ENCODE results near the gene ARHGEF10L.

ARHGEF10L gene

DNA sequence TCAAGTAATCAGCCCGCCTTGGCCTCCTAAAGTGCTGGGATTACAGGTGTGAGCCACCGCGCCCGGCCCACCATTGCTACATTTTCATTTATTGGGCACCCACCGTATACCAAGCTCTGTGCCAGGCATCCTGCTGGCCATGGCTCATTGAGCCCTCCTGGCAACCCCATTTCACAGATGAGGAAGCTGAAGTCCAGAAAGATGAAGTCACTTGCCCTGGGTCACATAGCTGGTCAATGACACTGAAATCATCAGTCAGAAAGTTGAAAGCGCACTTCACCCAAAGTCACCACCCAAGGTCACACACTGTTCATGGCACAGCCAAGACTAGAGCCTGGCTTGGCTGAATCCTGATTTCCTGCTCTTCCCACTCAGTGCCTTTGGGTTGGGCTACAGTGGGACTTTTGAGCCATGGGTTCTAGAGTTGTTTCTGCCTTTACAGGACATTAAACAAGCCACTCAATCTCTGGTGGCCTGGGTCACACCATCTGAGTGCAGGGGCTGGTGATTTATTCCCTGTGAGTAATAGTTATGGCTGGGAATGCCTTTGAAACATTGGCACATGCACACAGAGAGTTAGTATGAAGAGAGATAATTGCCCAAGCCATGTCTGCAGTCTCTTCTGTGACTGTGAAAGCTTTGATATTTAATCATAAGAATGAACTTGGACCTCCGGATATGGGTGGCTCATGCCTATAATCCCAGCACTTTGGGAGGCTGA, 16.0 kb upstream of the ARHGEF10L start:
- Histone ChIP-seq H3K4me1 (ENCODE audit: control insufficient read depth, insufficient read depth, low read length, unreplicated experiment) (peaks cover 8% of the 10 kb centered on the region), H2AFZ (ENCODE audit: low read length, unreplicated experiment) (no peak overlapping the region), H3K27ac (ENCODE audit: low read depth, low read length) (no peak overlapping the region), H3K36me3 (ENCODE audit: insufficient read depth, low read length) (no peaks in the 10 kb centered on the region), H3K79me2 (ENCODE audit: control insufficient read depth, insufficient read depth, low read length, unreplicated experiment) (no peaks in the 10 kb centered on the region), H3K4me3 (ENCODE audit: low read depth, low read length) (no peak overlapping the region), H3K27me3 (ENCODE audit: insufficient read depth, low read length) (no peaks in the 10 kb centered on the region)

DNA sequence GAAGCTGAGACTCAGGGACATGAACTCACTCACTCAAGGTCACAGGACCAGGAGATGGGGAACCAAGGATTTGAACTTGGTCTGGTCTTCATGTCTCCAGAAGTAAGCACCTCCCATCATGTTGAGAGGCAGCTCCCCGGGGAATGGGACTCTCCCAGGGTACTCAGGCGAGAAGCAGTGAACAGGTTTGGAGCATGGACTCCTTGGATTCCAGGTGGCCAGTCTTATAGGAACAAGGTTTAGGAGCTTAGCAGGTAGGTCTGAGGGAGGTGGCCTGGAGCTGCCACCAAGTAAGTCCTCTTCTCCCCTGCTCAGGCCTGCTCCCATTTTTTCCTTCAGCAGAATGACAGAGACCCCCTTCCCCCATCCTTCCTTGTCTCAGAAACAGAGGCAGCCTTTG, 14.9 kb upstream of the ARHGEF10L start:
- Histone ChIP-seq H3K4me3 (ENCODE audit: low read depth, low read length) (no peak overlapping the region), H2AFZ (ENCODE audit: low read length, unreplicated experiment) (no peak overlapping the region), H3K36me3 (ENCODE audit: insufficient read depth, low read length) (no peaks in the 10 kb centered on the region), H3K4me1 (ENCODE audit: control insufficient read depth, insufficient read depth, low read length, unreplicated experiment) (peaks cover 8% of the 10 kb centered on the region), H3K27me3 (ENCODE audit: insufficient read depth, low read length) (no peaks in the 10 kb centered on the region), H3K27ac (ENCODE audit: low read depth, low read length) (no peak overlapping the region), H3K79me2 (ENCODE audit: control insufficient read depth, insufficient read depth, low read length, unreplicated experiment) (no peaks in the 10 kb centered on the region)

DNA sequence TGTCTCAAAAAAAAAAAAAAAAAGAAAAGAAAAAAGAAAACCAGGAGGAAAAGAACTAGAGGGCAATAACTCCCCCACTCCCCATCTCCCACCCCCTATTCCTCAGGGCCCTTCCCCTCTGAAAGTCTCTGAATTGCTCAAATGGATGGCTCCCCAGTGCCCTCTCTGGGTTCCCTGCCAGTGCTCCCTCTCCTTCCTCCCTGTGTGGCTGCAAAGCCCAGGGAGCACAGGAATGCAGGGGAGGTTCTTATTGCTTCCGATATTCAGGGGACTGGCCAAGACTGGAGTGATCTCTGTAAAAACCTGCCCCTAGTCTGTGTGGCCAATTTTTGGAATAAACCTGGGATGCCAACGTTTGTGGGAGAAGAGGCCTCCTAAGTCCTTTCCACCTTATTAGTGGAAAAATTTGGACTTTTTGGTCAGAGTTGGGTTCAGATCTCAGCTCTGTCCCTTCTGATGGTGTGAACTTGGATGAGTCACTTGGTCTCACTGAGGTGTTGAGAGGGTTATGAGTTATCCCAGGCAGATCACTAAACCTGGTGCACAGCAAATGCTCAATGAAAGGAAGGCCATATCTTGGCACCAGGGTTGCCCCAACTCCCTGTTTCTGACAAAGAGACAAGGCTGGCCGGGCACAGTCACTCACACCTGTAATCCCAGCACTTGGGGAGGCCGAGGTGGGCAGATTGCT, 13.4 kb upstream of the ARHGEF10L start:
- peaks cover 8% of the 10 kb centered on the region for H3K4me1 ChIP-seq (ENCODE audit: control insufficient read depth, insufficient read depth, low read length, unreplicated experiment)
- H2AFZ ChIP-seq (ENCODE audit: low read length, unreplicated experiment), result no peak overlapping the region
- no peaks in the 10 kb centered on the region for H3K27me3 ChIP-seq (ENCODE audit: insufficient read depth, low read length)
- no peak overlapping the region for H3K27ac ChIP-seq (ENCODE audit: low read depth, low read length)
- no peaks in the 10 kb centered on the region for H3K79me2 ChIP-seq (ENCODE audit: control insufficient read depth, insufficient read depth, low read length, unreplicated experiment)
- no peak overlapping the region for H3K4me3 ChIP-seq (ENCODE audit: low read depth, low read length)
- H3K36me3 ChIP-seq (ENCODE audit: insufficient read depth, low read length), result no peaks in the 10 kb centered on the region

DNA sequence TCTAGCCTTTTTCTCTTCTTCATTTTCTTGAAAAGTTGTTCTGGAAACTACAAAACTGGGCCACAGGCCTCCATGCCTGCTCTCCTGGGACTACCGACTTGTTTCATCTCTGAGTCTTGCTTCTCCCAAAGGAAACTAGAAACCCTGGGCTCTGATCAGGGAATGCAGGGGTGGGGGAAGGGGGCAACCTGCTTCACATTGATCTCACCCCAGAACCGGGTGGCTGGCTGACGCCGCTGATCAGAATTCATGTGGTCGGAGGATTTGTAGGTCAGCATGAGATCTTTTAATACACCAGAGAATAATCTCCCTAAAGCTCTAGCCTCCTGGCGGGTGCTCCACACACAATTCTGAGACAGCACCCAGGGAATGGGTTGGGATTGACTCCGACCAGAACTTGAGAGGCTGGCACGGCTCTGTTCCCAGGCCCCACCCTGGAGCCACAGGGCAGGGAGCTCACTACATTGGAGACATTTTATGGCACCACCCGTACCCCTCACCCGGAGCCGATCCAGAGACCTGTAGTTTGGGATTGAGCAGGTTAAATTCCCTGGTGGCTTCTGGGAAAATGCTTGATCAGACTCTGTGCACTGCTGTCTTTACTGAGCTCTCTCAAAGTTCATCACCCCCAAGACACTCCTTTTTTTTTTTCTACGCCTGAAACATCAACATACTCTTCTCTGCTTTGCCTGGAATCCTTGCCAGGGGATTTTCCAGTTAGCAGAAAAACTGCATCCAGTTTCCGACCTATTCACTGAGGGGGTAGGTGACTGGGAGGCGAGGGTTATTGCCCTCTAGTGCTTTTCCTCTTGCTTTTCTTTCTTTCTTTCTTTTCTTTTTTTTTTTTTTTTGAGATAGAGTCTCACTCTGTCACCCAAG, 12.2 kb upstream of the ARHGEF10L start:
- H3K79me2 ChIP-seq (ENCODE audit: control insufficient read depth, insufficient read depth, low read length, unreplicated experiment), result no peaks in the 10 kb centered on the region

DNA sequence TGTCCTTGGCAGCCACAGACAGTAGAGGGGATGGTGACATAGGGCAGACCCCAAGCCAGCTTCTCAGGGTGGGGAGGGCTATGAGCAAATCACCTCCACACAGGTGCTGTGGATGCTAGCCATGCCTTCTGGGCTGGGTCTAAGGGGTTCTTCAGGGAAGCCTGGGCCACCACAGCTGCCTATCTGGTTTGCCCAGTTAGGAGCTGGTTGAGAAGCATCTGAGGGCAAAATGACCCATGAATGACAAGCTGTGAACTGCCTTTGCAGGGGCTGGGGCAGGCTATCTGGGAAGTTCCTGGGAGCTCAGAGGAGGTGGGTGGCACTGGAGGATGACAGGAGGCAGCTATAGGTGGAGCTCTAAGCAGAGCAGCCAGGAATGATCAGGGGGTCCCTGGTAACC, 10.1 kb upstream of the ARHGEF10L start:
- Histone ChIP-seq H3K36me3 (ENCODE audit: insufficient read depth, low read length) (no peaks in the 10 kb centered on the region), H3K79me2 (ENCODE audit: control insufficient read depth, insufficient read depth, low read length, unreplicated experiment) (no peaks in the 10 kb centered on the region), H3K27me3 (ENCODE audit: insufficient read depth, low read length) (no peaks in the 10 kb centered on the region), H3K4me1 (ENCODE audit: control insufficient read depth, insufficient read depth, low read length, unreplicated experiment) (peaks cover 17% of the 10 kb centered on the region), H2AFZ (ENCODE audit: low read length, unreplicated experiment) (no peak overlapping the region), H3K4me3 (ENCODE audit: low read depth, low read length) (no peak overlapping the region), H3K27ac (ENCODE audit: low read depth, low read length) (no peak overlapping the region)

More for the DNA sequence above, 12.2 kb upstream of the ARHGEF10L start:
- H3K27me3 ChIP-seq (ENCODE audit: insufficient read depth, low read length), result no peaks in the 10 kb centered on the region
- H3K4me3 ChIP-seq (ENCODE audit: low read depth, low read length), result no peak overlapping the region
- H2AFZ ChIP-seq (ENCODE audit: low read length, unreplicated experiment), result peak overlapping the region; percentile 50
- peaks cover 17% of the 10 kb centered on the region for H3K4me1 ChIP-seq (ENCODE audit: control insufficient read depth, insufficient read depth, low read length, unreplicated experiment)
- no peak overlapping the region for H3K27ac ChIP-seq (ENCODE audit: low read depth, low read length)
- H3K36me3 ChIP-seq (ENCODE audit: insufficient read depth, low read length), result no peaks in the 10 kb centered on the region

DNA sequence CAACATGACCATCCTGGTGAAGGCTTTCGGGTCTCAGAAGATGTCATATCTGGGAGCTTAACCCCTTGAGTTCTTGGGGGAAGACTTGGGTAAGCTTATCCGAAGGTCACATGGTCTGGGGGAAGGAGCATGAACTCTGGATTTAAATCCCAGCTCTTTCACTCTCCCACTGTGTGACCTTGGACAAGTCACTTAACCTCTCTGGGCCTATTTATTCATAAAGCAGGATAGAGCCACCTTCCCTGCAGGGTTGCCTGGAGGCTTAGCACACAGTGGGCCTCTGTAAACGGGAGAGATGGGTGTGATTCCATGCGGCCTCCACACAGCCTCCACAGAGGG, 8.2 kb upstream of the ARHGEF10L start:
- Histone ChIP-seq H3K4me3 (ENCODE audit: low read depth, low read length) (no peak overlapping the region), H3K27me3 (ENCODE audit: insufficient read depth, low read length) (no peaks in the 10 kb centered on the region), H2AFZ (ENCODE audit: low read length, unreplicated experiment) (no peak overlapping the region), H3K27ac (ENCODE audit: low read depth, low read length) (no peak overlapping the region), H3K36me3 (ENCODE audit: insufficient read depth, low read length) (no peaks in the 10 kb centered on the region), H3K79me2 (ENCODE audit: control insufficient read depth, insufficient read depth, low read length, unreplicated experiment) (no peaks in the 10 kb centered on the region), H3K4me1 (ENCODE audit: control insufficient read depth, insufficient read depth, low read length, unreplicated experiment) (peaks cover 17% of the 10 kb centered on the region)

DNA sequence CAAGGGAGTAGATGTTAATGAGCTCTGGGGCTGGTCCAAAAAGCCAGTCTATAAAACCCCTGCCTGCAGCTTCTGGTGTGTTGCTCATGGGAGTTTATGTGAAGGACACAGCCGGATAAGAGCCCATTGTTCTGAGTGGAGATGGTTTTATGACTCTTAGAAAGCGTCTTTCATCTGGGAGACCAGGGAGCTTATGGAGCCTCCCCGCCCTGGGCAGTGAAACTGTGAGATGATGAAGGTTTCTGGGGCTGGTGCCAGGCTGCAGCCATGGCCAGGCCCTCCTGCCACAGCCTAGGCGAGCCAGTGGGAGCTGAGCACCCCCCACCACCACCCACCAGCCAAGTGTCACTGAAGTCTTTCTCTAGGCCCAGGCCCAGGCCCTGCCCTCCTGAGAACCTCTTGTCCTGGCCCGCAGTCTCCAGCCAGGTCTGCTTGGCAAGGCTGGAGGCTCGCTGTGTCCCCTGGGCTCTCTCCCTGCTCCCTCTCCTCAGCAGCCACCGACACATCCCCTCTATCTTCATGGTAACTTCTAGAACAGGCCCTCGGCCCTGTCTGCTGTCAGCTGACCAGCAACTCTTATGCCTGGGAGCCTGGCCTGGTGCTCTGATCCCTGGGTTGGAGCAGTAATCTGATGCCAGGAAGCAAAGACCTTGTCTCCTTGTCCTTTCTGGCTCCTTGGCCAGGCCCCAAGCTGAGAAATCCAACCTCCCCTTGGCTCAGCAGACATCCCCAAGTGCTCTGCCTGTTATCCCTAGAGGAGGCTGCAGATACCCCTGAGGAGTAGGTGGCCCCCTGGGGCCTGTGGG, 7.6 kb upstream of the ARHGEF10L start:
- Histone ChIP-seq H3K79me2 (ENCODE audit: control insufficient read depth, insufficient read depth, low read length, unreplicated experiment) (no peaks in the 10 kb centered on the region), H3K4me3 (ENCODE audit: low read depth, low read length) (no peak overlapping the region), H3K36me3 (ENCODE audit: insufficient read depth, low read length) (no peaks in the 10 kb centered on the region), H3K4me1 (ENCODE audit: control insufficient read depth, insufficient read depth, low read length, unreplicated experiment) (peaks cover 16% of the 10 kb centered on the region), H2AFZ (ENCODE audit: low read length, unreplicated experiment) (no peak overlapping the region), H3K27ac (ENCODE audit: low read depth, low read length) (no peak overlapping the region), H3K27me3 (ENCODE audit: insufficient read depth, low read length) (no peaks in the 10 kb centered on the region)

DNA sequence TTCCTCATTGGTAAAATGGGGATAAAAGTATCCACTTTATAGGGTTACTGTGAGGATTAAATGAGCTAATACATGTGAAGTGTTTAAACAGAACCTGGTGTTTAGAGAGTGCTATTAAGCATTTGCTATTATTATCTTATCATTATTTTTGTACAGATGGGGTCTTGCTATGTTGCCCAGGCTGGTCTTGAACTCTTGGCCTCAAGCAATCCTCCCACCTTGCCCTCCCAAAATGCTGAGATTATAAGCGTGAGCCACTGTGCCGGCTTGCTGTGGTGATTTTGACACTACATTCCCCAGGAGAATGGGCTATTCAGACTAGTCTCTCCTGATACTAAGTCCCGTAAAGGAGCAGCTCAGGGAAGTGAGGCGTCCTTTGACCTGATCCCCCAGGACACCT, 6.3 kb upstream of the ARHGEF10L start:
- H3K27me3 ChIP-seq (ENCODE audit: insufficient read depth, low read length), result no peaks in the 10 kb centered on the region
- no peak overlapping the region for H3K27ac ChIP-seq (ENCODE audit: low read depth, low read length)
- no peaks in the 10 kb centered on the region for H3K79me2 ChIP-seq (ENCODE audit: control insufficient read depth, insufficient read depth, low read length, unreplicated experiment)
- H3K36me3 ChIP-seq (ENCODE audit: insufficient read depth, low read length), result no peaks in the 10 kb centered on the region
- H3K4me1 ChIP-seq (ENCODE audit: control insufficient read depth, insufficient read depth, low read length, unreplicated experiment), result peaks cover 9% of the 10 kb centered on the region
- H2AFZ ChIP-seq (ENCODE audit: low read length, unreplicated experiment), result no peak overlapping the region
- H3K4me3 ChIP-seq (ENCODE audit: low read depth, low read length), result no peak overlapping the region

DNA sequence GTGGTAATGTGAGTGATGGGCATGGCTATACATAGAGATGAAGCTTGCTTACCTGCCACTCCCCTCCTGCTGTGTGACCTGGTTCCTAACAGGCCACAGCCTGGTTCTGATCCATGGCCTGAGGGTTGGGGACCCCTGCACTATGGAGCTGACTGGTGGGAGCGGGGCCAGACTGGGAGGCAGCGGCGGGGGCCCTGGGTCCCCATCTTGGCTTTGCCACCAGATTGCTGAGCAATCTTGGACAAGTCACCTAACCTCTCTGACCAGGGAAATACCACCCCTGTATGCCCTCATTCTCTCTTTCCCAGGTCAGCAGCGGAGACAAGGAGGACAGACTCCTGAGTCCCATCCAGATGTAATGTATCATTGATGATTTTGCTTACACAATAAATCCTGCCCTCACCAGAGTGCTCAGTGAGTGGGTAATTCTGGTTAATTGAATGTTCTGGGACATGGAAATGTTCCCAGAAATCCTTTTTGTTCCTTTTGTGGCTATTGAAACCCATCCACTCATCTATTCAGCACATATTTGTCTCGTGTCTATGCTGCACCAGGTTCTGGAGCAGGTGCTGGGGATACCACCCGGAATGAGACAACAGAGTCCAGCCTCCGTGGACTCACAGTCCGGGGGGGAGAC, 4.1 kb upstream of the ARHGEF10L start:
- H3K27me3 ChIP-seq (ENCODE audit: insufficient read depth, low read length), result no peaks in the 10 kb centered on the region
- no peak overlapping the region for H3K27ac ChIP-seq (ENCODE audit: low read depth, low read length)
- no peak overlapping the region for H3K4me3 ChIP-seq (ENCODE audit: low read depth, low read length)
- peaks cover 9% of the 10 kb centered on the region for H3K4me1 ChIP-seq (ENCODE audit: control insufficient read depth, insufficient read depth, low read length, unreplicated experiment)
- H3K36me3 ChIP-seq (ENCODE audit: insufficient read depth, low read length), result no peaks in the 10 kb centered on the region
- peaks cover 5% of the 10 kb centered on the region for H3K79me2 ChIP-seq (ENCODE audit: control insufficient read depth, insufficient read depth, low read length, unreplicated experiment)
- H2AFZ ChIP-seq (ENCODE audit: low read length, unreplicated experiment), result no peak overlapping the region

DNA sequence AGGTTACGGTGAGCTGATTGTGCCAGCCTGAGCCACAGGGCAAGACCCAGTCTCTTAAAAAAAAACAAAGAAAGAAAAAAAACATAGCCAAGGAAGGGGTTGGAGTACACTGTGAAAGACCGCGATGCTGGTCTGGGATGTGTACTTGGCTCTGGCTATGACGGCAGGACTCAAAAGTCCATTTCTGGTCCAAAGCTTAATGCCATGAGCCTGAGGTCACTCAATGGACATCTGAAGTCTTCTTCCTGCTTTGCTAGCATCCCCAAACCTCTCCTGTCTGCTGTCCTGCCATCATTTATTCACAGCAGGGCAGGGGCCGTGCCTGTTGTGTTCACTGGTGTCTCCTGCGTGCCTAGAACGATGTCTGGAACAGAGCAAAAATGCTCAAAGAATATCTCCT, 1.5 kb upstream of the ARHGEF10L start:
- H3K27me3 ChIP-seq (ENCODE audit: insufficient read depth, low read length), result no peaks in the 10 kb centered on the region
- no peak overlapping the region for H3K27ac ChIP-seq (ENCODE audit: low read depth, low read length)
- peaks cover 9% of the 10 kb centered on the region for H3K4me1 ChIP-seq (ENCODE audit: control insufficient read depth, insufficient read depth, low read length, unreplicated experiment)
- peaks cover 27% of the 10 kb centered on the region for H3K79me2 ChIP-seq (ENCODE audit: control insufficient read depth, insufficient read depth, low read length, unreplicated experiment)
- H2AFZ ChIP-seq (ENCODE audit: low read length, unreplicated experiment), result no peak overlapping the region
- no peaks in the 10 kb centered on the region for H3K36me3 ChIP-seq (ENCODE audit: insufficient read depth, low read length)
- no peak overlapping the region for H3K4me3 ChIP-seq (ENCODE audit: low read depth, low read length)

All from ACC112 (cell line).